Posterior vena cava (tissue), 2 donors: Measurements from ENCODE around the gene HIVEP3. TPM values are rescaled to one million over a fixed set of nuclear protein-coding genes. Genes with fewer than 3 reads are reported as not detected.
A peak's percentile ranks its signal among the peaks of the same experiment; 100 is the strongest.

Source experiments
- DNase-seq: peaks from one replicate; pipeline ENCODE4 v3.0.0-alpha.2; 2020; ENCODE audit warnings: low spot score
- intact Hi-C, 2 donors: fragments of 100-400 bp; cut with DNase I; formaldehyde crosslinking; loops; one replicate each; pipeline versions ENCODE4 v1.14.1 to v1.14.2; 2022 to 2023
- total RNA-seq, 2 donors: library from RNA; stranded (reverse); fragmentation: NEBNext Ultra II Directional; extraction: Animal tissue kit (Norgen Biotek cat#: 25700); gene quantifications; one replicate each; pipeline ENCODE4 v1.2.1, GENCODE V29; 2021
- donor health status: DM: yes; HTN: yes; CAD: no.
- donor health status: DM: yes; HTN: yes; CAD: no.

Gene HIVEP3
- total RNA-seq, 2 donors from 2014 or later, result 4.1 to 5.5 TPM

DNA sequence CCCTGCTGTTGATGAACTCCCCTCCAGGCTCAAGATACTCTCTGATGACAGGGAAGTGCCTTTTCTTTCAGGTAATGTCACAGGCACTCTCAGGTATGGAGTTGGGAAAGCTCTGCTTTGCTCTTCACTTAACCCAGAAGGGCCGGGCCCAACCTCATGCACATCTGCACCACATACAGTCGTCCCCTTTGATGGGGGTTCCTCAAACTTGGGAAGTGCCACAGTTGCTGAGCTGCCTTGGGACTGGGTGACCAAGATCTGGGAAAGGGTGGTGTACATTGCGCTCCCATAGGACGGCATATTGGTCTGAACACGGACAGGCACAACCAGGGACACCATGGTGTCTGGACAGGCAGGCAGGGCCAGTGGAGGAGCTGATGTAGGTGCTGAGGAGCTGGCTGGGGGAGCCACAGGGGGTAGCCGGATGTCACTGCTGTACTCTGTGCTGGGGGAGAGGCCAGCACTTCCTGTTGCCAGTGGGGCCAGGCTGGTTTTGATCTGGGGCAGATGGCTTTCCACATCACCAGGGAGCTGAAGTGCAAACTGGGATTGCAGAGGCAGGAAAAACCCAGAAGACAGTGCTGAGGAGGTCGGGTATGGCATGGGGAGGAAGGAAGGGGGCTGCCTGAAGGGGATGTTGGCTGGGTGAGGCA, 338.1 kb downstream of the HIVEP3 start:
- DNase-seq, result peak; percentile 53
- intact Hi-C loops, result no loop called here

DNA sequence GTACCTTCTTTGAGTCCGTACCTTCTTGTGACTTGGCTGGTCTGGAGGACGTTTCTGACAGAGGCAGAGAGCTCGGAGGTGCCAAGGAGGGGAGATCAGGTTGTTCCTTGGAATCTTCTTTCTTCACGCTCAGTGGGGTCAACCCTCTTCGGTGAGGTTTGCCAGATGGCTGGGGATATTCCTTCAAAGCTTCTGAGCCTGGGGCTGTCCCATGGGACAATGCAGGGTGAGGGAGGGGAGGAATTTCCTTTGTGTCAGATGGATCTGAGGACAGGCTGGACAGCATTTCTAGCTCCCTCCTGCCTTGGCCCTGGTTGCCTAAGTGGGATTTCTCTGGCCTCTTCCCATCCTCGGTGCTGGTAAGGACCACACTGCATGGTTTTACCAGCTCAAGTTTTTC, 338.7 kb downstream of the HIVEP3 start:
- peak; percentile 25 for DNase-seq
- intact Hi-C loops, result no loop called here

DNA sequence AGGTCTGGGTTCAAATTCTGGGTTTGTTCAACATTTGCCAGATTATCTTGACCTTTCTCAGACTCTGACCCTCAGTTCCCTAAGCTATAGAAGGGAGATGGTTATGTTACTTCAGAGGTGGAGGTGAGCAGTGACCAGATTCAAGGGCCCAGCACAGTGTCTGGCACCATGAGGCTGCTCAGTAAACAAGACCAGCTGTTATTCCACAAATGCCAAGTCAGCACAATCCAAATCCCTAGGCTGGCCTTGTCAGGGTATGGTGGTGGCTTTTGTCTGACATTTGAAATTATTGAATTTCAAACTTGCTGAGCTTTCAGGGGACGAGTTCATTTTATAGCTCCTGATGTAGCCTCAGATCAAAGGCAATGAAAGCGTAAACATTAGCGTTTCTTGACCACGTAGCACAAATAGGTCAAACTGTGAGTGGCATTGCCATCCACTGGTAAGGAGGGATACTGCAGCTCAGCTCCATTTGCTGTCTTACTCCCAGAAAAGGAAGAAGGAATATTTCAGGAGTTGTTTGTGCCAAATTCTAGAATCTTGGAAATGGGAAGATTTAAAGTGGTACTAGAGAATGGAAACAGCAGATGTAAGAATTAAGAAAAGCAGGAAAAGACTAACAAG, 339.9 kb downstream of the HIVEP3 start:
- peak; percentile 59 for DNase-seq
- intact Hi-C loops, result no loop called here

DNA sequence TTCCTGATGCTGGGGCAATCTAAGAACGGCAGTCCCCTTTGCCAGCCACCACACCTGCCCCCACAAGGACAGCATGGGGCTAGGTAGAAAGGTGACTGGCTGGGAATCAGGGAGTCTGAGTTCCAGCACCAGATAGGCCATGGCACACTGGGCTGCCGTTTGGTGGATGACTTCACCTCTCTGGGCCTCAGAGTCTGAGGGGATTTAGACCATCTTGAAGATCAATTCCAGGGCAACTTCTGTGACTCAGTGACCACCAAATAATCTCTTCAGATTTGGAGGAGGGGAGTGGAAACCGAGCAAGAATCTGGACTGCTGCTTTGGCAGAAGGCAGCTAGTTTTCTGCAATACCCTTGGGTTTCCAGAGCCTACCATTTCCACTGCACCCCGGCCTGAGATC, 342.1 kb downstream of the HIVEP3 start:
- no peak for DNase-seq
- intact Hi-C loops, result no loop called here

DNA sequence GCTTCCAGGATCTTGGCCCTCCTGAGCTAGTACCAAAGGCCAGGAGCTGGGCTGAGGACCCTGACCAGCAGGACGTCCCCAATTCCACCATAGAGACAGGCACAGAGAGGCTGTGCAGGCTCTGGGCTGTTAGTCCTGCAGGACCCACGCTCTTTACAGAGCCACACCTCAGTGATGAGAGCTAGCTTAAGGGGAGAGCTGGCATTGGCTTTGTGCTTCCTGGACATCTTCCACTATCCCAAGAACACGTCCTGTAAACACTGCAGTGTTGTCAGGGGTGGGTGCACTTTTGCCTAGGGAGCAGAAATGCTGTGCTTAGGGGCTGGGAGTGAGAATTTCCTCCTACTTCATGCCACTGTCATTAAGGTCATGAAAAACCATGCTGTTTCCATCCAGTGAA, 342.5 kb downstream of the HIVEP3 start:
- intact Hi-C loops, result no loop called here
- peak; percentile 45 for DNase-seq

DNA sequence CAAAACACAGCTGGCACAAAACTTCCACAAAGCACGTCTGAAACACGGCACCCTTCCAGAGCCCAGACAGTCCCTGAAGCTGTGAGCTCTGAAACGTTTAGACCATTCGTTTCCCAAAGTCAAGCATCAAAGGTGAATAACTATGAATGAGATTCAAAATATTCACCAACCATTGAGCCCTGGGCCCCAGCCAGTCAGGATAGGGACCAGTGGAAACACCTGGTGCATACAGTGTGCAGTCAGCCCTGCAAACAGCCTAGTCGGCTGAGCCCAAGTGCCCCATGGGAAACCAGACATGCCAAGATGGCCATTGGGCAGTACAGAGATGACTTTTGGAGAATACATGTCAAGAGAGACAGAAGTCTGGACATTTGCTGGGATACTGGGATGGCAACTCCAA, 343.9 kb downstream of the HIVEP3 start:
- no peak for DNase-seq
- intact Hi-C loops, result loop anchor here (1.0 to 5.0 kb wide), 2 partner anchors 89 to 597 kb away; no protein-coding TSS in a partner anchor

DNA sequence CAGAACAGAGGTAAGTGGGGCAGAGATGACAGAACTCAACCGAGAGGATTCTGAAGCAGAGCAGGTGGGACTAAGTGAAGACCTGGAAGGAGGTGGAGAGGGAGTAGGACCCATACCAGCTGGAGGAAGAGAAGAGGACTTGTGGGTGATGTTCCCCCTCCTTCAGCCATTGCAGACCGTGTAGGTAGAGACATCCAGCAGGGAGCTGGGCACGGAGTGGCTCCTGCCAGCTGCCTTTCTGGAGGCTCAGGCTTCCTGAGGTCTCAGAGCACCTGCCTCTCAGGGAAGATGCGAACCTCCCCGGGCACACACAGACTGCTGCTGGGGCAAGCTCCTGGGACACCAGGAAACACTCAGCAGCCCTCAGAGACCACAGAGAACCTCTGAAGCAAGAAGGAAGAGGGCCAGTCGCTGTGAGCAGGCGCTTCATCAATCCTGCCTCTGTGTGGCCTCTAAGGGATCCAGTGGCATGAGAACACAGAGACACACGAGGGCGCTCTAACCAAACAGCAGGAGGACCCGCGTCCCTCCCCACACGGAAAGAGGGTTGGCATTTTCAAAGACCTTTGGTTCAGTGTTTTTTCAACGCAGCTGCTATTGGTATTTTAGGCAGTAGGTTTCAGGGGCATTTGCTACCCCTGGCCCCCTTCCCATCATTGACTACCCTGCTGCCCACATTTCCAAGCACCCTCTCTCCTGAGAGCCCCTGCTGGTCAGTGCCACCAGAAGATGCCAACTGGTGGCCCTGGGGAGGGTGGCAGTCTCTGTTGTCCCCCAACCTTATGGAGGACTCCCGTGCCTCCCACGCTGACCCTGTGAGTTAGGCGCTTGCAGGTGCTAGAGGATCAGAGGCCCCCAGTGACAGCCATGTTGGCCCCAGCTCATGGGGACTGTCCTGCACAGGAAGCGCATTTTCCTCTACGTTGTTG, 344.7 kb downstream of the HIVEP3 start:
- peak; percentile 93 for DNase-seq
- intact Hi-C loops, result loop anchor here in 1 of 2 donors (5.0 kb wide), 1 partner anchor 598 kb away; no protein-coding TSS in a partner anchor

DNA sequence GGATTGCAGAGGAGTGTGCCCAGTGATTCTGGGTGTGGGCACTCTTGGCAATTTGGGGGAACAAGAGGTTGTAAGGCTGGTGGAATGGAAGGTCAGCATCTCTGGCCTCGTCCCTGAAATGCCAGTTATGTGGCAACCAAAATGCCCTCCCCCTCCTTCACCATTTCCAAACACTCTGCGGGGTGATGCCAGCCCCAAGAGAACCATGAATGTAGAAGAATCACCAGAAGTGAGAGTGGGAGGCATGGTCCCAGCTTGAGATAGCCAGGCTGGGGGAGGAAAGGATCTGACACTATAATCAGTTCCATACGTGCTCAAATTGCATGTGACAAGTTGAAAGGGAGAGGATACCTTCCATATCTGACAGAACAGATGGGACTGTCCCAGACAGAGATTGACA, 345.5 kb downstream of the HIVEP3 start:
- no peak for DNase-seq
- intact Hi-C loops, result loop anchor here in 1 of 2 donors (5.0 kb wide), 1 partner anchor 599 kb away; no protein-coding TSS in a partner anchor

DNA sequence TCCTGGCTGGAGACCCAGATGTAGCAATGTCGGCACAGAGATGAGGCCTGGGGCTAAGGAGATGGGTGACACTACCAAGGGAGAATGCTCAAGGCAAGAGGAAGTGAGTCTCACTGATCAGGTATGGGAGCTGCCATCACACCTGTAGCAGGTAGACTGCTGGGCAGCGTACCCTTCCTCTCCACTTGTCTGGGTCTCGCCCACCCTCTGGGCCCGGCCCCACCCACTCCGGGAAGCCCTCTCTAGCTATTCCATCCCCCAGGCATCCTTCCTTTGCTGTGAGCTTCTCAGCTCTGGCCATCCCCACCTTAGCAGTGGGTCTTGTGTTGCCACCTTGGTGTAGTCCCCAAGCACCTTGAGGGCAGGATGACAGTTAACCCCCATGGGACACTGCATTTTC, 346.5 kb downstream of the HIVEP3 start:
- DNase-seq, result peak; percentile 34
- intact Hi-C loops, result loop anchor here in 1 of 2 donors (5.0 kb wide), 1 partner anchor 600 kb away; no protein-coding TSS in a partner anchor

DNA sequence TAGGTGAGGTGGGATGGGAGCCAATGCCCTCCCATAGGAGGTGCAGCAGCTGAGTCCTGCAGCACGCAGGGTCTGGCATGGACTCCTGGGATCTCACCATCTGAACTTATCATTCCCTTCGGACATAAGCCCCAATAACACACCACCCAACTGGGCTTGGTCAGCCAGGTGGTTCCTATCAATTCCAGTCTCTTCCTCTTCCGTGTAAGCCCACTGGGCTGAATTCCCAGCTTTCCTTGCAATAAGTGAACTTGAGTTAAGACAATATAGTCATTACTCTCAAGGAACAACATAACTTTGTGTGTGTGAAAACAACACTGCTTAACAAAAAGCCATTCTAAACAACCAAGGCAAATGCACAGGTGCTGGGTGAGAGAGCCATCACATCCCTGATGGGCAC, 347.7 kb downstream of the HIVEP3 start:
- DNase-seq, result peak; percentile 48
- intact Hi-C loops, result loop anchor here in 1 of 2 donors (5.0 kb wide), 1 partner anchor 601 kb away; no protein-coding TSS in a partner anchor

DNA sequence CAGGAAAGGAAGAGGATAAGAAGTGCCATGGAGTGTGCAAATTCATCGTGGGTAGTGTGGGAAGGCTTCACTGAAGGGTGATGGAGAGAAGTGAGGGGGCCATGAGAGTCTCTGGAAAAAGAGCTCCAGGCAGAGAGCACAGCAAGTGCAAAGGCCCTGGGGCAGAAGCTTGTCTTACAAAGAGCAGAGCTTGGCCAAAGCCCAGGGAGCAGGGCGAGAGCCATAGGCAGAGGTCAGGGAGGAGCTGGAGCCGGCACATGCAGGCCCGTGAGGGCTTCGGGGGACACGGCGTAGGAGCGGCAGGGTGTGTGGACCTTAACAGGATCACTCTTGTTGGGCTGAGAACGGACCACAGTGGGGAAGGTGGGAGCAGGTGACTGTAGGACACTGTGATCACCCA, 350.5 kb downstream of the HIVEP3 start:
- DNase-seq, result peak; percentile 74
- intact Hi-C loops, result no loop called here

DNA sequence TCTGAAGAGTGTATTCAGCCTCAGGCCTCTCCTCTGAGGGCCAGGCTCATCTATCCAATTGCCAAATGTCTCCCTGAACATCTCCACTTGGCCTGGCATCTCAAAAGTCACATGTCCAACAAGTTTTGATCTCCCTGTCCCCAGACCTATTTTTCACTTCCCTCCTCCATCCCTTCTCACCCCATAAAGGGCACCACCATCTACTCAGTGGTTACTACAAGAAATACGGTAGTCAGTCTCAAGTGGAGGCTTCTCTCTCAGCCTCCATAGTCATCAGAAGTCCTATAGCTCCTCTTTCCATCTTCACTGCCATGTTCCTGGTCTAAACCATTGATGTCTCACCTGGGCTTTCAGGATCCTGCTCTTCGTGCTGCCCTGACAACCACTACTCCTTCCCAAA, 351.8 kb downstream of the HIVEP3 start:
- intact Hi-C loops, result no loop called here
- no peak for DNase-seq

DNA sequence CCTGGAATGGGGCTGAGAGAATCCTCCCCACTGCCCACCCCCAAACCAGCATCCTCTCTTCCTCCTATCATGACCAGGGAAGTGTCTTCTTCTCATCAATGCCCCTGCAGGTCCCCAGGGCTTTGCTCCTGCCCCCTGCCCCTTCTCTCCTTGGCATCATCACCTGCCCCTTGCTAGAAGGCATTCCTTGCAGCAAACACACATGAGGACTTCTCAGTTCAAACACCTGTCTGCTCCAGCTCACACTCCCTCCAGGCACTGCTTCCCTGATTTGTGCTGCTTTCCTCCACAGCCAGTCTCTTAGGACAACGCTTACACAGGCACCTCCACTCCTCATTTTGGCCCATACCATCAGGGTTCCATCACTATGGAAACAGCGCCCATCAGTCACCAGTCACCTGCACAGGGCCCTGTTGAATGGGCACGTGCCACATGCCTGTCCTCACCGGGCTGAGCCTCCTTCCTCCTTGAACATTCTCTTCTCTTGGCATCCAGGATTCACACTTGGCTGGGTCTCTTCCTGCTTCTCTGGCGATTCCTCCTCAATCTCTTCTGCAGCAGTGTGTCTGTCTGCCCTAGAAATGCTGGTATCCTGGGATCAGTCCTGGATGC, 352.3 kb downstream of the HIVEP3 start:
- intact Hi-C loops, result no loop called here
- DNase-seq, result peak; percentile 54

DNA sequence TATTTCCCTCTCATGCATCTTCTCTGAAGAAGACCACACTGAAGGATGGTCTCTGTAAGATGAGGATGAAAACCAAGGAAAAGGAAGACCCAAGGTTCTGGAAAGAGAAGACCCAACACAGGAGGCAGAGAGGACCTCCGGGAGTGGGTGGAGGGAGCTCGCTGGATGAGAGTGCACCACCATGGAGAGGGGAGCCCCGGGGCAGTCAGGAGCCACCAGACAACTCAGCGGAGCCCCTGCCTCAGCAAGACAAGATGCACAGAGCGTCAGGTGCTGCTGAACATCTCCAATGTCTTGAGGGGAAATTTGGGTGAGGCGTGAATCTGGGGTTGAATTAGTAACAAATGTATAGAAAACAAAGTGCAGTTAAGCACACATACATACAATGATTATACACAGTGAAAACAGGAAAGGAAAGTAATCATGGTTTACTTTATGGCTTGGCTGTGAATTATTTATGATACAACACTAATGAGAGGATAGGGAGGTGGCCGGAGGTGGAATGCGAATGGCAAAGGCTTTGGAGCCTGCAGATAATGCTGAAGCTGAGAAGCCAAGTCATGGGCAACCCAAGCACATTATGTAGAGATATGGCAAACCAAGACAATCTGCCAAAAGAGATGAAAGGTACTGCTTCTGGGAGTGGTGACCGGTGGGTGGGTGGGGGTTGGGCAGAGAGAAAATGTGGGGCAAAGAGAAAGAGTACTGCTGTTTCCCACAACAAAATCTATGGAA, 353.8 kb downstream of the HIVEP3 start:
- peak; percentile 30 for DNase-seq
- intact Hi-C loops, result no loop called here

DNA sequence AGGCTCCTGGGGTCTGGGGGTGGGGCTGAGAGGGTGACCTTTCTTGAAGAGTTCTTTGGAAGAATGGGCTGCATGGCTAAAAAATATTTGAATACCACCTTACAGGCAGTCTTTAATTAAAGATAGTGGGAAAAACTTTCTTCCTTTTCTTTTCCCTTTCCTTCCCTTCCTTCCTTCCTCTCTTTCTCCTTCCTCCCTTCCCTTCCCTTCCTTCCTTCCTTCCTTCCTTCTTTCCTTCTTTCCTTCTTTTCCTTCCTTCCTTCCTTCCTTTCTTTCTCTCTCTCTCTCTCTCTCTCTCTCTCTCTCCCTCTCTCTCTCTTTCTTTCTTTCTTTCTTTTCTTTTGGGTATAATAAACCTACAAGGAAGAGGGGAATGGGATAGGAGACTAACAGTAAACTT, 356.4 kb downstream of the HIVEP3 start:
- DNase-seq, result no peak
- intact Hi-C loops, result no loop called here

DNA sequence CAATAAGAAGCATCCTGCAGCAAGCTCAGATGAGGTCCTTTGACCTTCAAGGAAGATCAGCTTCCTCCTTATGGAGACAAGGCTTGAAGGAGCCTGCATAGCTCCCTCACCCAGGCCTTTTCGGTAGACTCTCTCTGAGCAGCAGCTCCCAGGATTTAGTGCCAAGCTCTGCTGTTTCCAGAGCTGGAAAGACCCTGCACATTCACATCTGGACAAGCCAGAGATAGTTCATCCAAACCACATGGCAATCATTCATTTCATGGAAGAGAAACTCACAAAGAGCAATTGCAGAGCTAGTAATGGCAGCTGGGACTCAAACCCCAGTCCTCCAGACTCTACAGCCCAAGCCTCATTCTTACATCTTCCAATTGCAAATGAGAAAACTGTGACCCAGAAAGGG, 357.8 kb downstream of the HIVEP3 start:
- intact Hi-C loops, result no loop called here
- peak; percentile 44 for DNase-seq

DNA sequence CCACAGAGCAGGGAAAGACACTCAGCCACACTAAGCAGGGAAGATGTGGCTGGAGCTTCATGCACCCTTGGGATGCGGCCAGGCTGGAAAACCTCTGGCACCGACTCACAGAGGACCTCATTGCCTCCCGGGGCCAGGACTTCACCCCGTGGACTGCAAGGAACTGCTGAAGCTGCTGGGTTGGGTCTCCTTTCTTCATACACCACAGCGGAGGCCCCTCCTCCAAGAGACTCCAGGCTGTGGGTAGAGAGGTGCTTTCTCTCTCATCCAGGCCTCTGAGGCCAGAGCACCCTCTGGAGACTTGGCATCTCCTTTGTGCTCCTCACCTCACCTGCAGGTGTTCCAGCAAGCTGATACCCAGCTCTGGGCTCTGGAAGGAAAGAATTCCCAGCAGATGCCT, 358.2 kb downstream of the HIVEP3 start:
- peak; percentile 71 for DNase-seq

DNA sequence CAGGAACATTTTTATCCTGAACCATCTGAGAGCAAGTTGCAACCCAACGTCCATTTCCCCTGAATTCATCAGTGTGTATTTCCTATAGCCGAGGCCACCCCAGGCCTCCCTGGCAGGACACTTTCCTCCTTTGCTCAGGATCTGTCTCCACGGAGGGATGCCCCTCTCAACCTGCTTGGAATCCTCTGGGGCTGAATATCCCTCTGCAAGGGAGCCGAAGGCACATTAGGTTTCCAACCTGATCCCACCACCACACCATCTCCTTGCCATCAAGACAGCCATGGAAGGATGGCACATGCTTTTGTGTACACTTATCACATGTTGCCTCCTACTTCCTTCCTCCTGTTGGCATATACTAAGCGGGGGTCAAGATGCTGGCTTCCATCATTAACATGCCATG, 359.4 kb downstream of the HIVEP3 start:
- intact Hi-C loops, result no loop called here
- peak; percentile 15 for DNase-seq

More for the DNA sequence above, 358.2 kb downstream of the HIVEP3 start:
- intact Hi-C loops, result no loop called here

DNA sequence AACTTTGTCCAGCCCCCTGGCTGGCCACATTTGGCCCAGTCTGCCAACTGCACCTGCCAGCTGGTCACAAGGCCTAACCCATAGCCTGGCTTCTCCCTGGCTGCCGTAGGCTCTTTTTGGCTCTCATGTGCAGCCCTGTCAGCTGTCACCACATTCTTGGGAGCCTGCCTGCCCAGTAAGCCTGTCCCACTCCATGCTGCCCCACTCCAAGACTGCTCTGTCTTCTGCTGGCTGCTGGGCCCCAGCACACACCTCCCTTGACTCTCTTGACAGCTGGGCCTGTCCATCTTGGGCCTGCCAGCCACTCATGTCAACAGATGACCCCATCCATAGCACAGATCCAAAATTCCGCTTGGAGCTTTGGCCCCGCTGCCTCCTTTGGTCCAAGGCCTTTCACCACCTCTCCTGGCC, 360.0 kb downstream of the HIVEP3 start:
- intact Hi-C loops, result no loop called here
- peak; percentile 57 for DNase-seq
